H1 (cell line): Measurements from ENCODE around the gene BCAS1. TPM values are rescaled to one million over a fixed set of nuclear protein-coding genes. Genes with fewer than 3 reads are reported as not detected.

Experiments
- CTCF ChIA-PET: fragments of 300-600 bp; sonication (Branson Sonifier 250); formaldehyde crosslinking; loops from one replicate; lab custom pipeline; 2021; ENCODE audit not compliant: partially characterized antibody; lab: Charles Lee
- POLR2A ChIA-PET: fragments of 300-600 bp; sonication (Branson Sonifier 250); formaldehyde crosslinking; loops from one replicate; lab custom pipeline; 2021; ENCODE audit warnings: inconsistent platforms; ENCODE audit not compliant: partially characterized antibody; lab: Charles Lee
- DNase-seq, 2 experiments: peaks; one replicate each; pipeline versions ENCODE4 v3.0.0 to v3.0.0-alpha.2; 2010 to 2022; ENCODE audit warnings: low spot score in 2 of 2, low read depth in 1 of 2, mixed read lengths in 1 of 2
- FAIRE-seq: peaks from 2 replicates; lab custom pipeline; 2011; peaks lifted over from hg19 to GRCh38; lab: Jason Lieb, UNC
- H2AFZ ChIP-seq: 2 replicates; pipeline ENCODE4 v1.8.1; 2012; ENCODE audit warnings: low read length, inconsistent platforms
- H2AK5ac ChIP-seq: 2 replicates; pipeline ENCODE4 v1.6.1; 2013; ENCODE audit warnings: low read depth, low read length
- H2BK120ac ChIP-seq: replicated peaks from 2 replicates; pipeline ENCODE3; 2013; ENCODE audit warnings: low read depth, low read length, inconsistent platforms
- H2BK12ac ChIP-seq: 2 replicates; pipeline ENCODE4 v1.6.1; 2013; ENCODE audit warnings: low read depth, low read length
- H2BK15ac ChIP-seq: 2 replicates; pipeline ENCODE4 v1.6.1; 2013; ENCODE audit warnings: low read length
- H2BK20ac ChIP-seq: 2 replicates; pipeline ENCODE4 v1.6.1; 2013; ENCODE audit warnings: low read length
- H2BK5ac ChIP-seq: 2 replicates; pipeline ENCODE4 v1.6.1; 2013; ENCODE audit warnings: low read depth, low read length
- H3K14ac ChIP-seq: 2 replicates; pipeline ENCODE4 v1.6.1; 2013; ENCODE audit warnings: inconsistent platforms; ENCODE audit not compliant: insufficient read length
- H3K18ac ChIP-seq: 2 replicates; pipeline ENCODE4 v1.6.1; 2013; ENCODE audit warnings: low read length; ENCODE audit errors: extremely low read depth
- H3K23ac ChIP-seq: 2 replicates; pipeline ENCODE4 v1.6.1; 2013; ENCODE audit warnings: inconsistent platforms; ENCODE audit not compliant: insufficient read length
- H3K23me2 ChIP-seq: 2 replicates; pipeline ENCODE4 v1.6.1; 2013; ENCODE audit warnings: low read depth, low read length
- H3K27ac ChIP-seq: 2 replicates; pipeline ENCODE4 v1.6.1; 2011; ENCODE audit warnings: low read depth, low read length, inconsistent platforms
- H3K27me3 ChIP-seq, 4 experiments: replicated peaks in 1 of 4; 1 replicate in 1 of 4; 2 replicates in 3 of 4; pipeline versions ENCODE4 v1.6.1 to v1.8.1; 2011 to 2013; ENCODE audit warnings: low read length in 3 of 4, mild to moderate bottlenecking in 3 of 4, inconsistent platforms in 2 of 4, mixed read lengths in 2 of 4, moderate library complexity in 1 of 4; ENCODE audit not compliant: control insufficient read depth in 3 of 4, insufficient read depth in 3 of 4; ENCODE audit errors: extremely low read depth in 1 of 4
- H3K36me3 ChIP-seq, 4 experiments: 2 replicates each; pipeline versions ENCODE4 v1.6.1 to v1.8.1; 2011 to 2013; ENCODE audit warnings: mild to moderate bottlenecking in 4 of 4, low read length in 3 of 4, moderate library complexity in 2 of 4, control low read depth in 1 of 4, inconsistent platforms in 1 of 4; ENCODE audit not compliant: insufficient read depth in 4 of 4, control insufficient read depth in 2 of 4
- H3K4ac ChIP-seq: replicated peaks from 2 replicates; pipeline ENCODE3; 2013; ENCODE audit warnings: low read length, low read depth, mixed read lengths, inconsistent platforms; ENCODE audit not compliant: insufficient read length
- H3K4me1 ChIP-seq, 4 experiments: replicated peaks in 1 of 4; 1 replicate in 1 of 4; 2 replicates in 3 of 4; pipeline versions ENCODE4 v1.6.1 to v1.8.1; 2011 to 2013; ENCODE audit warnings: low read length in 3 of 4, inconsistent platforms in 2 of 4, mixed read lengths in 1 of 4; ENCODE audit not compliant: insufficient read depth in 4 of 4, control insufficient read depth in 3 of 4
- H3K4me2 ChIP-seq, 2 experiments: 2 replicates each; pipeline versions ENCODE4 v1.6.1 to v1.8.1; 2011 to 2013; ENCODE audit warnings: low read depth in 2 of 2, low read length in 2 of 2, control low read depth in 1 of 2, inconsistent platforms in 1 of 2, mild to moderate bottlenecking in 1 of 2; ENCODE audit not compliant: insufficient read depth in 1 of 2
- H3K4me3 ChIP-seq, 4 experiments: fragments of 200-600, 300-600 bp in 1 of 4; sonication (generic), shearing (Covaris generic), sonication (Bioruptor Twin) in 1 of 4; 2 replicates each; pipeline versions ENCODE4 v1.5.1 to v1.8.1; 2011 to 2016; ENCODE audit warnings: low read length in 4 of 4, low read depth in 3 of 4, control low read depth in 2 of 4, inconsistent platforms in 2 of 4, mild to moderate bottlenecking in 2 of 4, mixed read lengths in 1 of 4, moderate library complexity in 1 of 4; ENCODE audit not compliant: insufficient read depth in 2 of 4; ENCODE audit errors: extremely low read depth in 1 of 4
- H3K56ac ChIP-seq: replicated peaks from 2 replicates; pipeline ENCODE3; 2013; ENCODE audit warnings: low read depth, mild to moderate bottlenecking, mixed read lengths, low read length, inconsistent platforms; ENCODE audit not compliant: insufficient read length
- H3K79me1 ChIP-seq: 2 replicates; pipeline ENCODE4 v1.6.1; 2013; ENCODE audit warnings: low read depth, low read length, control low read depth
- H3K79me2 ChIP-seq, 2 experiments: 2 replicates each; pipeline versions ENCODE4 v1.6.1 to v1.8.1; 2012 to 2013; ENCODE audit warnings: low read length in 2 of 2, mild to moderate bottlenecking in 2 of 2, inconsistent platforms in 1 of 2; ENCODE audit not compliant: insufficient read depth in 2 of 2, control insufficient read depth in 1 of 2
- H3K9ac ChIP-seq, 4 experiments: replicated peaks in 1 of 4; 1 replicate in 1 of 4; 2 replicates in 3 of 4; pipeline versions ENCODE4 v1.6.1 to v1.8.1; 2011 to 2013; ENCODE audit warnings: low read depth in 3 of 4, low read length in 3 of 4, control low read depth in 2 of 4, mild to moderate bottlenecking in 2 of 4, moderate library complexity in 2 of 4, inconsistent platforms in 1 of 4; ENCODE audit errors: extremely low read depth in 1 of 4
- H3K9me3 ChIP-seq, 2 experiments: 2 replicates each; pipeline versions ENCODE4 v1.6.1 to v1.8.1; 2012 to 2013; ENCODE audit warnings: mild to moderate bottlenecking in 2 of 2, moderate library complexity in 2 of 2, control low read depth in 1 of 2, inconsistent platforms in 1 of 2, low read depth in 1 of 2, low read length in 1 of 2, mixed read lengths in 1 of 2; ENCODE audit not compliant: insufficient read depth in 2 of 2
- H4K20me1 ChIP-seq, 2 experiments: replicated peaks in 1 of 2; 2 replicates each; pipeline versions ENCODE3 to v1.8.1; 2011 to 2013; ENCODE audit warnings: inconsistent platforms in 2 of 2, low read length in 2 of 2, mild to moderate bottlenecking in 1 of 2; ENCODE audit not compliant: insufficient read depth in 2 of 2, control insufficient read depth in 1 of 2
- H4K5ac ChIP-seq: 2 replicates; pipeline ENCODE4 v1.6.1; 2013; ENCODE audit warnings: low read length, low read depth, mixed read lengths, inconsistent platforms; ENCODE audit not compliant: insufficient read length
- H4K8ac ChIP-seq: 2 replicates; pipeline ENCODE4 v1.8.0; 2013; ENCODE audit warnings: mild to moderate bottlenecking, moderate library complexity, low read length, inconsistent platforms; ENCODE audit not compliant: insufficient read depth; ENCODE audit errors: extremely low read depth
- H4K91ac ChIP-seq: replicated peaks from 2 replicates; pipeline ENCODE3; 2013; ENCODE audit warnings: low read length, mixed read lengths, inconsistent platforms; ENCODE audit not compliant: insufficient read length
- FOSL1 ChIP-seq: IDR thresholded peaks from 2 replicates; pipeline ENCODE4 v1.6.1; 2011; ENCODE audit warnings: mild to moderate bottlenecking, low read depth, low read length, moderate library complexity; ENCODE audit not compliant: insufficient read depth
- KDM5A ChIP-seq: fragments of 200-600 bp; IDR thresholded peaks from 2 replicates; pipeline ENCODE4 v1.7.1; 2012; ENCODE audit warnings: mild to moderate bottlenecking, low read length, inconsistent platforms, mixed read lengths
- MAFK ChIP-seq: IDR thresholded peaks from 2 replicates; pipeline ENCODE4 v1.6.1; 2012; ENCODE audit warnings: low read depth, mild to moderate bottlenecking, improper control_type of control experiment, low read length
- RFX5 ChIP-seq: IDR thresholded peaks from 2 replicates; pipeline ENCODE4 v1.6.1; 2011; ENCODE audit warnings: low read depth, low read length, improper control_type of control experiment, borderline replicate concordance
- TCF12 ChIP-seq: IDR thresholded peaks from 2 replicates; pipeline ENCODE4 v1.6.1; 2011; ENCODE audit warnings: low read depth, mild to moderate bottlenecking, low read length
- WGBS, 2 experiments: shearing (Covaris generic) in 1 of 2; methylation state at CpG; one replicate each; pipeline versions ENCODE4 v1.1.6 to v1.1.7; 2013 to 2015; ENCODE audit warnings: low lambda C conversion rate in 2 of 2, mixed read lengths in 2 of 2, inconsistent platforms in 1 of 2, low coverage in 1 of 2, missing lambda C conversion rate in 1 of 2; ENCODE audit not compliant: insufficient replicate concordance in 2 of 2, insufficient coverage in 1 of 2, insufficient read length in 1 of 2; ENCODE audit errors: extremely low coverage in 1 of 2, missing lambda C conversion rate in 1 of 2; 5-methylcytosine and 5-hydroxymethylcytosine counted together
- polyA plus RNA-seq, 7 experiments: library from polyadenylated mRNA; depleted of rRNA in 3 of 7; stranded (reverse) in 5 of 7; unstranded in 2 of 7; fragments of >200 nt in 5 of 7; fragments of 200-250 nt in 2 of 7; gene quantifications; 1 replicate in 5 of 7; 2 replicates in 1 of 7; 4 replicates in 1 of 7; pipeline versions ENCODE4 v1.2.1 to v1.2.3, GENCODE V29; 2011 to 2013; ENCODE audit warnings: missing spikeins in 2 of 7, mixed read lengths in 2 of 7
- total RNA-seq: library from RNA; stranded (reverse); fragmentation: NEBNext Ultra II Directional; extraction: Animal tissue kit (Norgen Biotek cat#: 25700); gene quantifications from 2 replicates; pipeline ENCODE4 v1.2.1, GENCODE V29; 2021
- TF ChIP-seq, protein P1 (sequence below): IDR thresholded peaks from 2 replicates; pipeline ENCODE4 v1.6.1; 2011; ENCODE audit warnings: low read length, improper control_type of control experiment
- TF ChIP-seq, protein P2 (sequence below): IDR thresholded peaks from 2 replicates; pipeline ENCODE4 v1.6.1; 2011; ENCODE audit warnings: low read depth, mild to moderate bottlenecking, low read length; ENCODE audit not compliant: insufficient read depth

BCAS1 gene
- total and polyA plus RNA-seq, 2 of the 8 experiments (the other 6 are each of a cell fraction or from before 2014, with no cell fraction given): 0.06 to 0.19 TPM

DNA sequence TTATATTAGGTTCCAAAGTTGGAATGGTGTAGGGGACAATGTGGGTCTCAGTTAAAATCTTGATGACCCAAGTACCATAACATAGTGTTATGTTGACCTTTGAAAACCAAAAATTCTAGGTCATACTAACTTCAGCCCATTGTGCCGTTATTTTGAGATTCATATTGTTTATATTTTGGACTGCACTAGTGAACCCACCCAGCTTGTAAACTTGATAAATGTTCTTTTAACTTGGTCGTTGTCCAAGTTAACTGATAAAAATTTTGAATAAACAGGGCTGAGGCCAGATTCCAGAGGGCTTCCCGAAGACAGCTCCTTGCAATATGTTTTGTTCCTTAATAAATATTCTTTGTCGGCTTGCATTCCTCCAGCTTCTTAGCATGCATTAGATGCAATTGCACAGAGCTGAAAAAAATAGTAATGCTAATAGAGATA, 90.3 kb downstream of the BCAS1 start:
- Histone ChIP-seq H2BK20ac (no peak overlapping the region), H3K23me2 (no peaks in the 10 kb centered on the region), H4K20me1 (no peaks in the 10 kb centered on the region), H3K18ac (no peak overlapping the region), H3K14ac (no peak overlapping the region), H3K23ac (no peak overlapping the region), H2BK120ac (no peak overlapping the region), H2BK15ac (no peak overlapping the region), H2BK5ac (no peak overlapping the region), H2AFZ (no peak overlapping the region), H2AK5ac (no peak overlapping the region), H3K9ac (no peak overlapping the region), H3K36me3 (no peaks in the 10 kb centered on the region), H4K91ac (no peak overlapping the region), H3K4me2 (no peak overlapping the region), H4K8ac (no peak overlapping the region), H3K79me1 (no peaks in the 10 kb centered on the region), H3K27ac (no peak overlapping the region), H2BK12ac (no peak overlapping the region), H3K9me3 (no peaks in the 10 kb centered on the region), H4K5ac (no peak overlapping the region), H3K4ac (no peak overlapping the region), H3K4me1 (no peaks in the 10 kb centered on the region), H3K27me3 (no peaks in the 10 kb centered on the region), H3K4me3 (no peak overlapping the region), H3K56ac (no peak overlapping the region), H3K79me2 (no peaks in the 10 kb centered on the region)
- DNase-seq: no peak
- FAIRE-seq: no peak
- ChIA-PET CTCF (interaction anchor here (0.9 to 1.6 kb wide), 2 partner anchors 38 to 82 kb away, joined by 3 read pairs; no protein-coding TSS in a partner anchor), POLR2A (interaction anchor here (0.9 kb wide), 1 partner anchor 11 kb away, joined by 4 read pairs; no protein-coding TSS in a partner anchor)
- 83% methylated on average over 4 of the region's 4 CpGs; no CpG with 5 or more reads in 1 of the 2 experiments for WGBS, 2 experiments
- no peak for TF ChIP-seq TCF12
- no peak for TF ChIP-seq MAFK
- no peak for TF ChIP-seq KDM5A
- TF ChIP-seq, protein P1, sequence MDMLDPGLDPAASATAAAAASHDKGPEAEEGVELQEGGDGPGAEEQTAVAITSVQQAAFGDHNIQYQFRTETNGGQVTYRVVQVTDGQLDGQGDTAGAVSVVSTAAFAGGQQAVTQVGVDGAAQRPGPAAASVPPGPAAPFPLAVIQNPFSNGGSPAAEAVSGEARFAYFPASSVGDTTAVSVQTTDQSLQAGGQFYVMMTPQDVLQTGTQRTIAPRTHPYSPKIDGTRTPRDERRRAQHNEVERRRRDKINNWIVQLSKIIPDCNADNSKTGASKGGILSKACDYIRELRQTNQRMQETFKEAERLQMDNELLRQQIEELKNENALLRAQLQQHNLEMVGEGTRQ: no peak
- no peak for TF ChIP-seq RFX5
- TF ChIP-seq, protein P2, sequence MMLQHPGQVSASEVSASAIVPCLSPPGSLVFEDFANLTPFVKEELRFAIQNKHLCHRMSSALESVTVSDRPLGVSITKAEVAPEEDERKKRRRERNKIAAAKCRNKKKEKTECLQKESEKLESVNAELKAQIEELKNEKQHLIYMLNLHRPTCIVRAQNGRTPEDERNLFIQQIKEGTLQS: no peak
- TF ChIP-seq FOSL1: no peak
